Measurements from ENCODE around the gene LRRN1. TPM values are rescaled to one million over a fixed set of nuclear protein-coding genes. Genes with fewer than 3 reads are reported as not detected.

Gene LRRN1
- total RNA-seq = 1 to 10 TPM; 2.7 to 3.3 TPM

DNA sequence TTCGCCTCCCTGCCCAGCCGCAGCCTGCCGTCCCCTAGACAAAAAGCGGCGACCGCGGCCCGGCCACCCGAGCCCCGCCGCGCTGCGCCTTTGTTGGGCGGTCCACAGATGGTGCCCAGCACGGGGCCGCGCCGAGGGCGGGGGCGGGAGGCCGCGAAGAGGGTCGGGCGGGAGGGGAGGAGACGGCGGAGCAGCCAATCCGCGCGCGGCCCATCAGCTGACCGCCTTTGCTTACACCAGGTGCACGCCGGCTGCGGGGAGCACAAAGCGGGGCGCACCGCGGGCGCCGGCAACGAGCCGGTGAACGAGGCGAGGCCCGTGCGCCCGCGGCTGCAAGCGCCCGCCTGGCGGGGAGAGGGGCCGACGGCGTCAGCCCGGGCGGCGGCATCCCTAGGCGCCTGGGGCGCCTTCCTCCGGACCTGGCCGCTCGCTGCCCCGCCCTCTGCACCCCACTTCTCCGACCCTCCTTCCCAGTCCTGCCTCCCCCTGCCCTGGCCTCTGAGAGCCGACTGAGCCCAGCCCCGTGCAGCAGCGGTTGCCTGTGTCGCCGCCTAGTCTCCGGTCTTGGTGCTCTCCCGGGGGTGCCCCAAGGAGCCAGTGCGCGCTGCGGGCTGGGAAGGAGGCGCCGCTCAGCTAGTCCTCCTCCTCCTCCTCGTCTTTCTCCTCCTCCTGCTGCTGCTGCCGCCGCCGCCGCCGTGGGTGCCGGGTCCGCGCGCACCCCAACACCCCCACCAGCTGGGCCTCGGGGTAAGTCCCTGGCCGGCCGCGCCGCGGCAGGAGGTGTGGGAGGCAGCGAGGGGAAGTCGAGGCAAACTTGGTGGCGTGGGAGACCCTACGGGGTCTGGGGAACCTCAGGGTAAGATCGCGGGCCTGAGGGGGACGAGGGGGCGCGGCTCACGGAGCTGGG is at the start of gene LRRN1:
Gene LRRN1, plus strand, starts transcription at position 259 of the 907 bp plus-strand sequence. CDS start 45,211 bp downstream, outside the sequence.
- Mint-ChIP-seq H3K4me1 (peaks cover 13% of the 10 kb centered on the region), H3K9me3 (peaks cover under 1% of the 10 kb centered on the region), H3K36me3 (no peaks in the 10 kb centered on the region), H3K4me3 (peak within 1 kb of the TSS; percentile 83), H3K27me3 (peaks cover 3% of the 10 kb centered on the region), H3K27ac (peak within 1 kb of the TSS; percentile 75)
- DNase-seq = peak; percentile 84

DNA sequence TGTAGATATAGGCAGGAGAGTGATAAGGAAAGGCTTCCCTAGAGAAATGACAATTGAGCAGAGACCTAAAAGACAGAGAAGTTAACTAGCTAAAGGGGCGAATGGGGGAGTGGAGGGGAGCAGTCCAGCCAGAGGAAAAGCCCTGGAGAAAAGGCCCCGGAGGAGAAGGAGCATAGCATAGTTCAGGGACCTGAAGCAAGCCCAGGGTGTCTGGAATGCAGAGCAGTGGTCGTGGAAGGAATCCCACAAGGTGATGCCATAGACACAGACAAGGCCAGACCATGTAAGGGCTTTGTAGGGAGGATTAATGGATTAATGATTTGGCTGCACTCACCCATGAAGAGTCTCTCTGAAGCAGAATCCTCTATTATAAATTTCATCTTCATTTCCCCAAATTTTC is 45.8 kb upstream of the LRRN1 start:
- no peaks in the 10 kb centered on the region for H3K9me3 Mint-ChIP-seq

DNA sequence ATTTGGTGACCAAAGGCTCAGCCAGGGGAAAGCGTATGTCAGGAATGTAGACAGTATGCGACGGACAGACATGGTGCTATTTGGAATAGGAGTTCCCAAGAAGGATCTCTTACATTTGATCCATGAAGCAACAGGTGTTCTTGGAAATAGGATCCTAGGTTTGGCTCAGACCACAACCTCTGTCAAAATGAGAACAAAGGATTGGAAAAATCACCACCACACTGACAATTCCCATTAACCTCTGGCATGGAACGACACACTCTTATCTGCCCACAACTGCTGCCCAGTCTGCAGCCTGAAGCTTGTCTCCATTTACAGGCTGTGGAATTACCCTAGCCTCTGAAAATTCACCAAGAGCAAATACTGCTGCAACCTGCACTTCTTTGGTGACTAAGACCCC is 33.6 kb upstream of the LRRN1 start:
- Mint-ChIP-seq H3K27me3 (no peaks in the 10 kb centered on the region), H3K36me3 (peaks cover 3% of the 10 kb centered on the region), H3K4me3 (no peak overlapping the region), H3K4me1 (no peaks in the 10 kb centered on the region), H3K9me3 (no peaks in the 10 kb centered on the region), H3K27ac (no peak overlapping the region)
- no peak for DNase-seq

More for the DNA sequence above, 45.8 kb upstream of the LRRN1 start:
- Mint-ChIP-seq H3K27ac (no peak overlapping the region), H3K36me3 (no peaks in the 10 kb centered on the region), H3K27me3 (no peaks in the 10 kb centered on the region), H3K4me3 (no peak overlapping the region), H3K4me1 (no peaks in the 10 kb centered on the region)
- DNase-seq = no peak

DNA sequence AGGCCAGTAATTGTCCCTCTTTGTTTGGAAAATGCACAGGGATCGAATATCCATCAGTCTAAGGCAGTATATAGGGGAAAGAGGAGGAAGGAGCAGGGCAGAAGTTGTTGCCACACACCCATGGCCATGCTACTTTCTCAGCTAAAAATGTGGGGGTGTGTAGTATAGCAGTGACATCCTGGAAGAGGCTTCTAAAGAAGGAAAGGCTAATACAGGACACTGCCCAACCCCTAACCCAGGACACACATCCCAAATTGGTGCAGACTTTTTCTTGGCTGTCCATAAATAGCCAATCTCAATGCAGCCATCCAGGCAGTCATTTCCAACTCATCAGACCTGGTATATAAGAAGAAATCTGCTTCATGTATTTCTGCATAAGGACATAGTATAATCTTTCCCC is 33.1 kb upstream of the LRRN1 start:
- Mint-ChIP-seq H3K36me3 (peaks cover 3% of the 10 kb centered on the region), H3K4me1 (no peaks in the 10 kb centered on the region), H3K27ac (no peak overlapping the region), H3K27me3 (no peaks in the 10 kb centered on the region), H3K9me3 (no peaks in the 10 kb centered on the region), H3K4me3 (no peak overlapping the region)
- DNase-seq = no peak

DNA sequence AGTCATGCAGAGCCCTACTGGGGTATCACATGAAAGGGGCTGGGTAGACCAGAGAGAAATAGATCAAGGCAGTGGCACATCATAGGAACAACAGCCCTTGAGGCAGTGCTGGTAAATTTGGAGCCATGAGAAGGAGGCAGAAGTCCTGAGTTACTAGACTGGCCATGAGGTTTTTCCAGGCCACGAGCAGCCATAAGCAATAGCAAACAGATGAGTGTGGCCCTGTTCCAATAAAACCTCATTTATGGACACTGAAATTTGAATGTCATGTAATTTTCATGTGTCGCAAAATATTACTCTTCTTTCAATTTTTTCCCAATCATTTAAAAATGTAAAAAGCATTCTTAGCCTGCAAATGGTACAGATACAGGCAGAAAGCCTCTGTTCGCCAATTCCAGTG is 28.1 kb upstream of the LRRN1 start:
- no peak for DNase-seq
- Mint-ChIP-seq H3K4me1 (no peaks in the 10 kb centered on the region), H3K4me3 (no peak overlapping the region), H3K36me3 (peaks cover 11% of the 10 kb centered on the region), H3K9me3 (peaks cover 11% of the 10 kb centered on the region), H3K27ac (no peak overlapping the region), H3K27me3 (no peaks in the 10 kb centered on the region)

DNA sequence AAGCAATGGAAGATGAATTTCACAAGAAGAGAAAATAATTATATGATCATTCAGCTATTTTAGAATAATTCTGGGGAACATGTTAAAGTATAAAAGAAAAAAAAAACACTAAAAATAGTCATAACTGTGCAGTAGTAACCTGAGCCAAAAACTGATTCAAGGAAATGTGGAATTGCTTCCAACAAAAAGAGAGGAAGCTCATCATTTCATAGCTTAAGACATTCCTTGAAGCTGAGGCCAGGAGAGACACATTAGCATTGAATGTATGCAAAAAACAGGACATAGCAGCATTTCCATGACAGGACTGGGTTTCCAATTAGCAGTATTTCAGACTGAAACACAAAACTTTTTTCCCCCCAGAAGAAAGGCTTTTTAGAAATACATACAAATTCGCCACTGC is 27.7 kb upstream of the LRRN1 start:
- peaks cover 11% of the 10 kb centered on the region for H3K9me3 Mint-ChIP-seq
- H3K4me3 Mint-ChIP-seq = no peak overlapping the region

DNA sequence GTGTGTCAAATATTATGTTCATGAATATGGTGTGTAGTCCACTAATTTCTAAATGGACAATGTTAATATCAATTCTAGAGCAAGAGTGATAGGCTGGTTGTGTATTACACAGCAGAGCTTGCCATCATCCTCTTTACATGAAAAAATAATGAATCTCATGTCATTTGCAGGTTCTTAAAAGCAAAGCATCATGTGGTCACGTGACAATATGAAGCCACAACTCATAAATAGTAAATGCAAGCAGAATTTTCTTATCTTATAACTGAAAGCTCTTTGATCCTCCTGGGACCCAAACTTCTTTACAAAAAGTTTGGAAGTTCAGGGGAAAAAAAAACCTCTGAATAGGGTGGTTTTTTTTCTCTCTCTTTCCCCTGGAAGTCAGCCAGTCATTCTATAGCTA is 26.9 kb upstream of the LRRN1 start:
- Mint-ChIP-seq H3K36me3 (peaks cover 16% of the 10 kb centered on the region), H3K27ac (no peak overlapping the region), H3K4me1 (no peaks in the 10 kb centered on the region), H3K27me3 (no peaks in the 10 kb centered on the region), H3K9me3 (peaks cover 11% of the 10 kb centered on the region), H3K4me3 (no peak overlapping the region)
- no peak for DNase-seq

More for the DNA sequence above, 27.7 kb upstream of the LRRN1 start:
- H3K4me1 Mint-ChIP-seq = no peaks in the 10 kb centered on the region
- H3K27me3 Mint-ChIP-seq = no peaks in the 10 kb centered on the region
- H3K27ac Mint-ChIP-seq = no peak overlapping the region
- peaks cover 13% of the 10 kb centered on the region for H3K36me3 Mint-ChIP-seq
- no peak for DNase-seq

DNA sequence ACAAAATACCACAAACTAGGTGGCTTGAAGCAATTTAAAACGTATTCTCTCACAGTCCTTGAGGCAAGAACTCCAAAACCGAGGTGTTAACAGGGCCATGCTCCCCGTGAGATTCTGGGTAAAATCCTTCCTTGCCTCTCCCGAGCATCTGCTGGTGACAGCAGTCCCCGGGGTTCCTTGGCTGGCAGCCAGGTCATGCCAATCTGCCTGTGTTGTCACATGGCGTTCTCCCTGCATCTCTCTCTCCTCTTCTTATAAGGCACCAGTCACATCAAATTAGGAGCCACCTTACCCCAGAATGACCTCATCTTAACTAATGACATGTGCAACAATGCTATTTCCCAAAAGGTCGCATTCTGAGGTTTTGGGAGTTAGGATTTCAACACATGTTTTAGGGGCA is 26.3 kb upstream of the LRRN1 start:
- peaks cover 11% of the 10 kb centered on the region for H3K9me3 Mint-ChIP-seq
- no peak overlapping the region for H3K4me3 Mint-ChIP-seq
- H3K27ac Mint-ChIP-seq = no peak overlapping the region
- DNase-seq = no peak
- H3K4me1 Mint-ChIP-seq = no peaks in the 10 kb centered on the region
- no peaks in the 10 kb centered on the region for H3K27me3 Mint-ChIP-seq
- peaks cover 16% of the 10 kb centered on the region for H3K36me3 Mint-ChIP-seq

DNA sequence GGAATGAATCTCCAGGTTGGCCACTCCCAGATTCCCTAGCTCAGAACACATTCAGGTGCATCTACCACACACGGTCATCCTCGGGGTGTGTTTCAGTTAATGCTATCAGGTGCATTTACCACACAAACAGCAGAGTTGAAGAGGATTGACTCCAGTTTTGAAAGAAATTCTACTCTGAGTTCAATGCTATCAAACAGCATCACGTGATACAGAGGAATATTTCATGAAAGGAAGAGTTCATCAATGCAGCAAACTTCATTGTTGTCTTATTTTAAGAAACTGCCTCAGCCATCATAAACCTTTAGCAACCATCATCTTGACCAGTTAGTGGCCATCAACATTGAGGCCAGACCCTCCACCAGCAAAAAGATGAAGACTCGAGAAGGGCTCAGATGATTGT is 22.6 kb upstream of the LRRN1 start:
- H3K4me3 Mint-ChIP-seq = no peak overlapping the region
- H3K9me3 Mint-ChIP-seq = peaks cover 11% of the 10 kb centered on the region
- H3K27me3 Mint-ChIP-seq = no peaks in the 10 kb centered on the region
- no peak overlapping the region for H3K27ac Mint-ChIP-seq
- peaks cover 1% of the 10 kb centered on the region for H3K4me1 Mint-ChIP-seq
- no peak for DNase-seq
- peaks cover 13% of the 10 kb centered on the region for H3K36me3 Mint-ChIP-seq

DNA sequence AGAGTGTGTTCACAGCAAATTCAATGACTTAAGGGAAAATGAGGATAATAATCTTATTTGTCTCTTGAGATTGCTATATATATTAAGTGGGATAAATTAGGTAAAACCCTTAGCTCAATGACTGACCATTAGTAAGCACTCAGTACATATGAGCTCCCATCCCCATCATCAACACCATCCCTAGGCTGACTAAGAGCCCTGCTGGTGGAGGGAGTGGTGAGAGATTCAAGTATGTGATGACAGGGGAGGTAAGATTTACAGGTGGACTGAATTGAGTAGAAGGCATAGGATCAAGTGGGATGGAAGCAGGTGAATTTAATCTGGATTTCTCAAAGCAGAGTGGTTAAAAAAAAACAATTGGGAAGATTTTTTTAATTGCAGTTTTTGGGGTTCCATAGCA is 21.0 kb upstream of the LRRN1 start:
- Mint-ChIP-seq H3K4me3 (no peak overlapping the region), H3K4me1 (peaks cover 1% of the 10 kb centered on the region), H3K27ac (no peak overlapping the region), H3K27me3 (no peaks in the 10 kb centered on the region), H3K36me3 (peaks cover 16% of the 10 kb centered on the region), H3K9me3 (peaks cover 11% of the 10 kb centered on the region)
- no peak for DNase-seq

DNA sequence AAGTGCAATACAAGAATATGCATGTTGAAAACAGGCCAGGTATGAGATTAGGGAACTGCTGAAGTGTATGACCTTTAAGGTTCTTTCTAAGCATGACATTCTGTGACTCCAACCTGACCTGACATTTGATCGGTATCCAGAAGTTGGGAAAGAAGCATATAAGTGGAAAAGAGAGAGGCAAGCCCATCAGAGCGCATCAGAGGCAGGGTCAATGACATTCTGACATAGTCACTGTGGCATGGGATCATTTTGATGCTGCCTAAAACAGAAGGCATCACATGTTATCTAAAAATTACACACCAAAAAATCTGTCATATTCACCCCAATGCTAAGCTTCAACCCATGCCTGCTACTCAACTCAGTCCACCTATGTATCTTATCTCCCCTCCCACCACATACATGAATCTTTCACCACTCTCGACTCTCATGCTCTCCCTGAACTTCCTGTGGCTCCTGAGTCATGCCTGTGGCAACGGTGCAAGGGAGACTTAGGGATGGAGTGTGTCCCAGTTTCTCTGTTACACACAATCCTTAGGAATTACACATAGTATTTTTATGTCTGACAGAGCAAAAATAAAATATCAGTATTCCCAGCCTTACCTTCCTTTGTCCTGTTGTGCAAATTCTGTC is 20.5 kb upstream of the LRRN1 start:
- H3K36me3 Mint-ChIP-seq = peaks cover 16% of the 10 kb centered on the region
- no peak overlapping the region for H3K4me3 Mint-ChIP-seq
- no peaks in the 10 kb centered on the region for H3K27me3 Mint-ChIP-seq
- no peak for DNase-seq
- peaks cover 1% of the 10 kb centered on the region for H3K4me1 Mint-ChIP-seq
- H3K27ac Mint-ChIP-seq = no peak overlapping the region
- H3K9me3 Mint-ChIP-seq = peaks cover 11% of the 10 kb centered on the region

DNA sequence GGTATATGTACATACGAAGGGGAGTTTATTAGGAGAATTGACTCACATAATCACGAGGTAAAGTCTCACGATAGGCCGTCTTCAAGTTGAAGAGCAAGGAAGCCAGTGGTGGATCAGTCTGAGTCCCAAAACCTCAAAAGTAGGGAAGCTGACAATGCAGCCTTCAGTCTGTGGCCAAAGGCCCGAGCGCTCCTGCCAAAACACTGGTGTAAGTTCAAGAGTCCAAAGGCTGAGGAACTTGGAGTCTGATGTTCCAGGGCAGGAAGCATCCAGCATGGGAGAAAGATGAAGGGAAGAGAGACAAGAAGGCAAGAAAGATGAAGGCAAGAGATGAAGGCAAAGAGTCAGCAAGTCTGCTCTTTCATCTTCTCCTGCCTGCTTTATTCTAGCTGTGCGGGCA is 16.8 kb upstream of the LRRN1 start:
- no peak for DNase-seq
- Mint-ChIP-seq H3K27me3 (no peaks in the 10 kb centered on the region), H3K27ac (no peak overlapping the region), H3K4me3 (no peak overlapping the region), H3K9me3 (peaks cover 2% of the 10 kb centered on the region), H3K36me3 (peaks cover 2% of the 10 kb centered on the region), H3K4me1 (peaks cover 1% of the 10 kb centered on the region)

DNA sequence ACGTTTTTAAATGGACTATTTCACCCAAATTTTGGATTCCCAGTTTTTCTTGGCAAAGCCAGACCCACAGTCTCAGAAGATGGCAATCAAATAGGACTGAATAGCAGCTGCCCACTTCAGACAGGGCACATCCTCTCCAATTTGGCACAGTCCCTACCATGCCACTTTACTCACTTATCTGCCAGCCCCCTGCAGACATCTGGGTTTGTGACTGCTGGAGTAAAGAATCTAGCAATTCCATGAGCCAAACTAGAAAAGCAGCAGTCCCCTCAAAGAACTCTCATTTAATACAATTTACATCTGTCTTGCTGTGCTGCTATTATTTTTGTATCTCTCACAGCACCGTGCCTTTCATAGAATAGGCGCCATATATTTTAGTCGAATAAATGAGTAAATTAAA is 16.0 kb upstream of the LRRN1 start:
- H3K9me3 Mint-ChIP-seq = peaks cover 2% of the 10 kb centered on the region
- peaks cover 1% of the 10 kb centered on the region for H3K4me1 Mint-ChIP-seq
- H3K36me3 Mint-ChIP-seq = peaks cover 2% of the 10 kb centered on the region
- H3K27me3 Mint-ChIP-seq = no peaks in the 10 kb centered on the region
- H3K4me3 Mint-ChIP-seq = no peak overlapping the region
- H3K27ac Mint-ChIP-seq = no peak overlapping the region
- no peak for DNase-seq

DNA sequence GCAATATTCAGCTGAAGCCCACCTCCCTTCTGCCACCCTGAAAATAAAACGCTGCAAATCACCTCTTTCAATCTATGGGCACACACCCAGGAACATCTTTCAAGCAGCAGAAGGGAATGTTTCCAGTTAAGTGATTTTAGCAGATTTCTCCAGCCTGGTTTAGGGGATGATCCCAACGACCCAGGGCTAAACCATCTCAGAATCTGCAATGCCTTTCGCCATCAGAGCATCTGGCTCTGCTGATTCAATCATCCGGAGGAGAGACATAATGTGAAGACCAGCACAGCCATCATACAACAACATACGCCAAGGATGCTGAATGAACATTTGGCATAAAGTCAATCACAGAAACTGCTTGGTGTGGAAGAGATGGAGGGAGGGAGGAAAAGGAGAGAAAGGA is 15.5 kb upstream of the LRRN1 start:
- Mint-ChIP-seq H3K36me3 (peaks cover 2% of the 10 kb centered on the region), H3K27ac (no peak overlapping the region), H3K9me3 (peaks cover 2% of the 10 kb centered on the region), H3K4me3 (no peak overlapping the region), H3K4me1 (peaks cover 1% of the 10 kb centered on the region), H3K27me3 (no peaks in the 10 kb centered on the region)
- no peak for DNase-seq

DNA sequence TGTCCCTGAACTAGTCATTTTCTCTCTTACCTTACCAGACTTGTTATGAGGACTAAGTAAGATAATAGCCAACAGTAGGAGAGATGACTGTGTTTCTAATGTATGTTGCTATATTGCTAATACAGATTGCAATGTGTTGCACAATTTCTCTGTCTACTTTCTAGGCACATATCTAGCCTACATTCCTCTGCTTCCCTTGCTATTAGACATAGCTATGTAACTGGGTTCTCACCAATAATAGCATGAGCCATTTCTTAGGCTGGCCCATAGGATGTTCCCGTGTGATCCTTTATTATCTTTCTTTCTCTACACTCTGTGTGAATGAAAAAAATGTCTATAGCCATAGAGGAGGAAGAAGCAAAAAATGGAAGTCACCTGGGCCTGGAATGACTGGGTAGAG is 6.8 kb upstream of the LRRN1 start:
- Mint-ChIP-seq H3K4me3 (no peak overlapping the region), H3K27me3 (no peaks in the 10 kb centered on the region), H3K4me1 (peaks cover 2% of the 10 kb centered on the region), H3K36me3 (peaks cover 1% of the 10 kb centered on the region), H3K27ac (no peak overlapping the region), H3K9me3 (peaks cover 3% of the 10 kb centered on the region)
- DNase-seq = no peak

Data from activated naive CD8-positive, alpha-beta T cell treated with anti-CD3 and anti-CD28 coated beads for 36 hours (primary cell).